ENCODE data around the gene P2RX2. TPM values are rescaled to one million over a fixed set of nuclear protein-coding genes. Genes with fewer than 3 reads are reported as not detected.
A peak's percentile ranks its signal among the peaks of the same experiment; 100 is the strongest.

P2RX2 gene
- polyA plus RNA-seq, 2 of the 4 experiments (the other 2 are of a cell fraction), result not detected

DNA sequence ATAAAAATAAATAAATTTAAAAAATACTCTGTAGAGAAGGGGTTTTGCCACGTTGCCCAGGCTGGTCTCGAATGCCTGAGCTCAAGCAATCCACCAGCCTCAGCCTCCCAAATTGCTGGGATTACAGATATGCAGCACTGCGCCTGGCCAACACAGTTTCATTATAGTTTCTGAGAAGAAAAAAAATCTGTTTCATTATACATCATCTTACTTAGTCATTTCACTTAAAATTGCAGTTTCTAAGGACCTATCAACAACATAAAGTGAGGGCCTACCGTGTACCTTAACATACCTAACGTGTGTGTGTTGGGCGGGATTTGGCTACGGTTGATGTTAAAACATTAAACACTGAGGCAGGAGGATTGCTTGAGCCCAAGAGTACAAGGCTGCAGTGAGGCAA lies 28.3 kb downstream of the P2RX2 start:
- ChIA-PET POLR2A (no interaction called here), CTCF (interaction anchor here (1.1 to 1.8 kb wide), 2 partner anchors 8 to 9 kb away, joined by 3 to 5 read pairs; no protein-coding TSS in a partner anchor)
- DNase-seq (ENCODE audit: low read depth in 1 of 2, low spot score in 1 of 2), result no peak
- H3K4me2 ChIP-seq, result no peak overlapping the region
- FAIRE-seq, result no peak
- ATAC-seq, result no peak
- TF ChIP-seq ZNF302 (CRISPR knock-in tag; IDR thresholded peaks at IDR 0.05) (no peak), KDM5A (IDR thresholded peaks at IDR 0.05) (no peak), FOXS1 (CRISPR knock-in tag; IDR thresholded peaks at IDR 0.05) (no peak), EHMT2 (IDR thresholded peaks at IDR 0.05; ENCODE audit: low read depth) (no peak), PHF8 (IDR thresholded peaks at IDR 0.05; ENCODE audit: borderline replicate concordance, low read depth) (no peak), HOXB5 (CRISPR knock-in tag; IDR thresholded peaks at IDR 0.05) (no peak), REST (IDR thresholded peaks at IDR 0.05) (no peak), HEYL (CRISPR knock-in tag; IDR thresholded peaks at IDR 0.05) (no peak), HDAC2 (IDR thresholded peaks at IDR 0.05) (no peak), ZSCAN20 (CRISPR knock-in tag; IDR thresholded peaks at IDR 0.05) (no peak)
- TF ChIP-seq, protein P1, sequence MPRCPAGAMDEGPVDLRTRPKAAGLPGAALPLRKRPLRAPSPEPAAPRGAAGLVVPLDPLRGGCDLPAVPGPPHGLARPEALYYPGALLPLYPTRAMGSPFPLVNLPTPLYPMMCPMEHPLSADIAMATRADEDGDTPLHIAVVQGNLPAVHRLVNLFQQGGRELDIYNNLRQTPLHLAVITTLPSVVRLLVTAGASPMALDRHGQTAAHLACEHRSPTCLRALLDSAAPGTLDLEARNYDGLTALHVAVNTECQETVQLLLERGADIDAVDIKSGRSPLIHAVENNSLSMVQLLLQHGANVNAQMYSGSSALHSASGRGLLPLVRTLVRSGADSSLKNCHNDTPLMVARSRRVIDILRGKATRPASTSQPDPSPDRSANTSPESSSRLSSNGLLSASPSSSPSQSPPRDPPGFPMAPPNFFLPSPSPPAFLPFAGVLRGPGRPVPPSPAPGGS (IDR thresholded peaks at IDR 0.05), result no peak
- TF ChIP-seq, protein P2, sequence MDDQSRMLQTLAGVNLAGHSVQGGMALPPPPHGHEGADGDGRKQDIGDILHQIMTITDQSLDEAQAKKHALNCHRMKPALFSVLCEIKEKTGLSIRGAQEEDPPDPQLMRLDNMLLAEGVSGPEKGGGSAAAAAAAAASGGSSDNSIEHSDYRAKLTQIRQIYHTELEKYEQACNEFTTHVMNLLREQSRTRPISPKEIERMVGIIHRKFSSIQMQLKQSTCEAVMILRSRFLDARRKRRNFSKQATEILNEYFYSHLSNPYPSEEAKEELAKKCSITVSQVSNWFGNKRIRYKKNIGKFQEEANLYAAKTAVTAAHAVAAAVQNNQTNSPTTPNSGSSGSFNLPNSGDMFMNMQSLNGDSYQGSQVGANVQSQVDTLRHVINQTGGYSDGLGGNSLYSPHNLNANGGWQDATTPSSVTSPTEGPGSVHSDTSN (IDR thresholded peaks at IDR 0.05), result no peak
- no peaks in the 10 kb centered on the region for H3K4me1 ChIP-seq
- H3K4me3 ChIP-seq, result no peak overlapping the region
- no peaks in the 10 kb centered on the region for H3K9me3 ChIP-seq
- 95% methylated on average over 7 of the region's 7 CpGs for WGBS (ENCODE audit: missing lambda C conversion rate)
- no peak overlapping the region for H3K27ac ChIP-seq

- H3K4me1 ChIP-seq, result no peaks in the 10 kb centered on the region
Observed at GRCh38 chr12:132647858-132648257, 29.3 kb downstream of the P2RX2 start.

More at GRCh38 chr12:132647858-132648257, 29.3 kb downstream of the P2RX2 start:
- Histone ChIP-seq H3K4me3 (no peak overlapping the region), H3K4me2 (no peak overlapping the region), H3K27ac (no peak overlapping the region), H3K9me3 (no peaks in the 10 kb centered on the region)
- no peak for FAIRE-seq
- ChIA-PET POLR2A (no interaction called here), CTCF (interaction anchor here (1.0 to 5.2 kb wide), 5 partner anchors 9 to 494 kb away, joined by 3 to 33 read pairs (median 3); no protein-coding TSS in a partner anchor)
- no peak for ATAC-seq
- no peak for TF ChIP-seq CTCF (IDR thresholded peaks at IDR 0.05)
- no peak for TF ChIP-seq CBX8 (IDR thresholded peaks at IDR 0.05)
- TF ChIP-seq, protein P3, sequence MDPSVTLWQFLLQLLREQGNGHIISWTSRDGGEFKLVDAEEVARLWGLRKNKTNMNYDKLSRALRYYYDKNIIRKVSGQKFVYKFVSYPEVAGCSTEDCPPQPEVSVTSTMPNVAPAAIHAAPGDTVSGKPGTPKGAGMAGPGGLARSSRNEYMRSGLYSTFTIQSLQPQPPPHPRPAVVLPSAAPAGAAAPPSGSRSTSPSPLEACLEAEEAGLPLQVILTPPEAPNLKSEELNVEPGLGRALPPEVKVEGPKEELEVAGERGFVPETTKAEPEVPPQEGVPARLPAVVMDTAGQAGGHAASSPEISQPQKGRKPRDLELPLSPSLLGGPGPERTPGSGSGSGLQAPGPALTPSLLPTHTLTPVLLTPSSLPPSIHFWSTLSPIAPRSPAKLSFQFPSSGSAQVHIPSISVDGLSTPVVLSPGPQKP (IDR thresholded peaks at IDR 0.05; ENCODE audit: low read depth, low read length), result no peak
- peak; percentile 86 for TF ChIP-seq MAFK (IDR thresholded peaks at IDR 0.05; ENCODE audit: partially characterized antibody)
- DNase-seq (ENCODE audit: low read depth in 1 of 2, low spot score in 1 of 2), result no peak
- WGBS (ENCODE audit: missing lambda C conversion rate), result 92% methylated on average over 10 of the region's 10 CpGs

Measured in A549 (cell line).